ENCODE measurements around the gene LSR. TPM values are rescaled to one million over a fixed set of nuclear protein-coding genes. Genes with fewer than 3 reads are reported as not detected.
"Not testable (repeated sequence)": the region's sequence is repeated elsewhere in the genome, so short reads cannot be mapped to it uniquely, and the experiment has no call there.

Gene LSR
- total RNA-seq, 2 donors from 2014 or later: 252 TPM

GRCh38 chr19:35236638-35237400 lies 12.0 kb upstream of the LSR start:
- DNase-seq: no peak
- Histone ChIP-seq H3K27ac (no peak overlapping the region), H3K4me3 (no peak overlapping the region), H3K27me3 (no peaks in the 10 kb centered on the region), H3K9ac (ENCODE audit: low read depth in 2 of 2, low read length in 2 of 2) (no peak overlapping the region), H3K9me3 (no peaks in the 10 kb centered on the region), H3K4me1 (no peaks in the 10 kb centered on the region), H3K36me3 (no peaks in the 10 kb centered on the region)
- no peak for TF ChIP-seq CTCF (IDR thresholded peaks at IDR 0.05)
- intact Hi-C loops (cut with DNase I): no loop called here

DNA sequence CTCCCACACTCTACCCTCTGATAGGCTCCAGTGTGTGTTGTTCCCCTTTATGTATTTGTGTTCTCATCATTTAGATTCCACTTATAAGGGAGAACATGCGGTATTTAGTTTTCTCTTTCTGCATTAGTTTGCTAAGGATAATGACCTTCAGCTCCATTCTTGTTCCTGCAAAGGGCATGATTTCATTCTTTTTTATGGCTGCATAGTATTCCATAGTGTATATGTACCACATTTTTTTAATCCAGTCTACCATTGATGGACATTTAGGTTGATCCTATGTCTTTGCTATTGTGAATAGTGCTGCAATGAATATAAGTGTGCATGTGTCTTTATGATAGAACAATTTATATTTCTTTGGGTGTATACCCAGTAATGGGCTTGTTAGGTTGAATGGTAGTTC lies 9.2 kb upstream of the LSR start:
- H3K27me3 ChIP-seq; H3K4me1 ChIP-seq; H3K36me3 ChIP-seq; DNase-seq; H3K9ac ChIP-seq (ENCODE audit: low read depth in 2 of 2, low read length in 2 of 2); H3K4me3 ChIP-seq; H3K27ac ChIP-seq; intact Hi-C loops (cut with DNase I); H3K9me3 ChIP-seq: not testable (repeated sequence)

GRCh38 chr19:35240327-35240726 lies 8.5 kb upstream of the LSR start:
- intact Hi-C loops (cut with DNase I): no loop called here
- Histone ChIP-seq H3K27me3 (no peaks in the 10 kb centered on the region), H3K36me3 (no peaks in the 10 kb centered on the region), H3K4me3 (no peak overlapping the region), H3K9me3 (no peaks in the 10 kb centered on the region), H3K27ac (peak overlapping the region; percentile 6), H3K4me1 (no peaks in the 10 kb centered on the region), H3K9ac (ENCODE audit: low read depth in 2 of 2, low read length in 2 of 2) (no peak overlapping the region)
- TF ChIP-seq CTCF (IDR thresholded peaks at IDR 0.05): no peak
- peak; percentile 15 for DNase-seq

DNA sequence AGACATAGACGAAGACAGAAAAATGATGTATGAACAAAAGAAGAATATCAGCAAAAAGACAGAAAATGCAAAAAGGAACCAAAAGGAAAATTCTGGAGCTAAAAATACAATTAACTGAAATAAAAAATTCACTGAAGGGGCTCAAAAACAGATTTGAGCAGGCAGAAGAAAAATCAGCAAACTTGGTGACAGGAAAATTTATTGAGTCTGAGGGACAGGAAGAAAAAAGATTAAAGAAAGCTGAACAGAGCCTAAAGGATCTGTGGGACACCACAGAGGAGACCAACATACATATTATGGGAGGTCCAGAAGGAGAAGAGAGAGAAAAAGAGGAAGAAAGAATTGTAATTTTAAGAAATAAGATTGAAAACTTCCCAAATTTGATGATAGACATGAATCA lies 7.4 kb upstream of the LSR start:
- H3K4me3 ChIP-seq: no peak overlapping the region

DNA sequence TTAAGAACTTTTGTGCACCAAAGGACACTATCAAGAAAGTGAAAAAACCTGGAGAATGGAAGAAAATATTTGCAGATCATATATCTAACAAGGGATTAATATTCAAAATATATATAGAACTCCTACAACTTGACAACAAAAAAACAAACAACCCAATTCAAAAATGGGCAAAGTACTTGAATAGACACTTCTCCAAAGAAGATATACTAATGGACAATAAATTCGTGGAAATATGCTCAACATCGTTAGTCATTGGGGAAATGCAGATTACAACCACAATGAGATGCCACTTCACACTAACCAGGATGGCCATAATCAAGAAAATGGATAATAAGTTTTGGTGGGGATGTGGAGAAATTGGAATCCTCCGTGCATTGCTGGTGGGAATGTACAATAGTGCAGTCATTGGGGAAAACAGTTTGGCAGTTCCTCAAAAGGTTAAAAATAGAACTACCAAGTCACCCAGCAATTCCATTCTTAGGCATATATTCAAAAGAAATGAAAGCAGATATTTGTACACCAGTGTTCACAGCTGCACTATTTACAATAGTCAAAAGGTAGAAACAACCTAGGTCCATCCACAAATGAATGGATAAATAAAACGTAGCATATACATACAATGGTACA lies 2.2 kb upstream of the LSR start:
- Histone ChIP-seq H3K4me1 (no peaks in the 10 kb centered on the region), H3K27me3 (peaks cover 5% of the 10 kb centered on the region), H3K36me3 (no peaks in the 10 kb centered on the region), H3K4me3 (no peak overlapping the region), H3K9ac (ENCODE audit: low read depth in 2 of 2, low read length in 2 of 2) (no peak overlapping the region), H3K9me3 (no peaks in the 10 kb centered on the region), H3K27ac (no peak overlapping the region)
- intact Hi-C loops (cut with DNase I): no loop called here
- DNase-seq: peak; percentile 5
- TF ChIP-seq CTCF (IDR thresholded peaks at IDR 0.05): no peak

More for the DNA sequence above, 7.4 kb upstream of the LSR start:
- H3K9ac ChIP-seq (ENCODE audit: low read depth in 2 of 2, low read length in 2 of 2): no peak overlapping the region
- no peak overlapping the region for H3K27ac ChIP-seq
- DNase-seq: no peak
- H3K4me1 ChIP-seq: no peaks in the 10 kb centered on the region
- no peaks in the 10 kb centered on the region for H3K9me3 ChIP-seq
- no peaks in the 10 kb centered on the region for H3K36me3 ChIP-seq
- no peak for TF ChIP-seq CTCF (IDR thresholded peaks at IDR 0.05)
- no peaks in the 10 kb centered on the region for H3K27me3 ChIP-seq
- intact Hi-C loops (cut with DNase I): no loop called here

All from colonic mucosa (tissue), 4 donors.